Measurements from ENCODE around the gene TBC1D14.

The TBC1D14 gene

DNA sequence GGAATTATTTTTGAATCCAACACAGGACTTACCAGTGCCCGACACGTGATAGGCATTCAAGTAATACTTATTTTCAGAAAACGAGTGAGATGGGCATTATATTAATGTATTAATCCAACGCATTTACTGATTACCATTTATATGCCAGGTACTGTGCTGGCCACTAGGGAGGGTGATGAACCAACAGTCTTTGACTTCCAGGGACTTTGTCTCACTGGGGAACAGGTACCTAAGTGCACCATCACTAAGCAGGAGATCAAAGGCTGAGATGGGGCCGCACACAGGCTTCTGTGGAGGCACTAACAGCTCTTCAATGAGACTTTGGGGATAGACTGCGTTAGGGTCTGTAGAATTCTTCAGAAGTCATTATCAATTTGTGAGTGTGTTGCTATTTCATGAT, 127.8 kb downstream of the TBC1D14 start:
- no peak for DNase-seq (ENCODE audit: insufficient read length, low spot score)
- TF ChIP-seq, protein P1, sequence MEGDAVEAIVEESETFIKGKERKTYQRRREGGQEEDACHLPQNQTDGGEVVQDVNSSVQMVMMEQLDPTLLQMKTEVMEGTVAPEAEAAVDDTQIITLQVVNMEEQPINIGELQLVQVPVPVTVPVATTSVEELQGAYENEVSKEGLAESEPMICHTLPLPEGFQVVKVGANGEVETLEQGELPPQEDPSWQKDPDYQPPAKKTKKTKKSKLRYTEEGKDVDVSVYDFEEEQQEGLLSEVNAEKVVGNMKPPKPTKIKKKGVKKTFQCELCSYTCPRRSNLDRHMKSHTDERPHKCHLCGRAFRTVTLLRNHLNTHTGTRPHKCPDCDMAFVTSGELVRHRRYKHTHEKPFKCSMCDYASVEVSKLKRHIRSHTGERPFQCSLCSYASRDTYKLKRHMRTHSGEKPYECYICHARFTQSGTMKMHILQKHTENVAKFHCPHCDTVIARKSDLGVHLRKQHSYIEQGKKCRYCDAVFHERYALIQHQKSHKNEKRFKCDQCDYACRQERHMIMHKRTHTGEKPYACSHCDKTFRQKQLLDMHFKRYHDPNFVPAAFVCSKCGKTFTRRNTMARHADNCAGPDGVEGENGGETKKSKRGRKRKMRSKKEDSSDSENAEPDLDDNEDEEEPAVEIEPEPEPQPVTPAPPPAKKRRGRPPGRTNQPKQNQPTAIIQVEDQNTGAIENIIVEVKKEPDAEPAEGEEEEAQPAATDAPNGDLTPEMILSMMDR (IDR thresholded peaks at IDR 0.05; ENCODE audit: insufficient read depth, missing control alignments) = peak; percentile 5
- no peak for FAIRE-seq

DNA sequence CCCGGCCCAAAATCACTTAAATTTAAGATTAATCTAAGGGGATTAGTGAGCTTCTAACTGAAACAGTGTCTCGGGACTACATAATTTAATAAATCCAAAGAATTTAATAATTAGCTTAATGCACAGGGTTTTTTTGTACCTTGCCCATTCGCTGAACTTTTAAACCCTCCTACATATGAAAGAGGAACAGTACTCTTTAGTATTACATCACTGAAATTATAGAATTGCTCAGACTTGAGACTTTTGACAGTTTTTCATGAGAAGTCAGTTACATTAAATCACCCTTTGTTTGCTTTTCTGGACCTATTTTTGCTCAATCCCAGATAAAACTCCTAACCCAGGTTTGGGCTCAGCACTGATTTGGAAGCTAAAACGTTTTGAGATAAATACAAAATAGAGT, 131.1 kb downstream of the TBC1D14 start:
- DNase-seq (ENCODE audit: insufficient read length, low spot score) = no peak
- TF ChIP-seq, protein P1 (IDR thresholded peaks at IDR 0.05; ENCODE audit: insufficient read depth, missing control alignments) = no peak

DNA sequence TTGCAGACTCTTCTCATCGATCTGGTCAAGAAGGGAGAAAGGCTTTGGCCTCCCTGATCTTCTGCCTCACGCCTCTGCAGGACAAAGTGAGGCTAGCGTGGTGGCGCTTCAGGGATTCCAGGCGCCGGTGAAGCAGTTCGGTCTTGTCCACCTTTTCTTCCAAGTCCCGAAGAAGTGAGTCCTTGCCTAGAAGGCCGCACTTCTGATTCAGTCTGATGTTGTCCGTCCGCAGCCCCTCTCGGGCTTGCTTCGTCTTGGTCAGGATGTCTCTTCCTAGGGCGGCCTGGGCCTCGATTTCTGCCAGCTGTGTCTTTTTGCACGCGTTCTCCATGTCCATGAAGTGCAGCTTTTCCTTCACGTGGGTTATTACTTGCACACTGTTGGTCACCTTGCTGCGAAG, 131.6 kb downstream of the TBC1D14 start:
- TF ChIP-seq, protein P1 (IDR thresholded peaks at IDR 0.05; ENCODE audit: insufficient read depth, missing control alignments) = no peak
- DNase-seq (ENCODE audit: insufficient read length, low spot score) (no peak), FAIRE-seq (no peak)

More for the DNA sequence above, 131.1 kb downstream of the TBC1D14 start:
- no peak for FAIRE-seq

DNA sequence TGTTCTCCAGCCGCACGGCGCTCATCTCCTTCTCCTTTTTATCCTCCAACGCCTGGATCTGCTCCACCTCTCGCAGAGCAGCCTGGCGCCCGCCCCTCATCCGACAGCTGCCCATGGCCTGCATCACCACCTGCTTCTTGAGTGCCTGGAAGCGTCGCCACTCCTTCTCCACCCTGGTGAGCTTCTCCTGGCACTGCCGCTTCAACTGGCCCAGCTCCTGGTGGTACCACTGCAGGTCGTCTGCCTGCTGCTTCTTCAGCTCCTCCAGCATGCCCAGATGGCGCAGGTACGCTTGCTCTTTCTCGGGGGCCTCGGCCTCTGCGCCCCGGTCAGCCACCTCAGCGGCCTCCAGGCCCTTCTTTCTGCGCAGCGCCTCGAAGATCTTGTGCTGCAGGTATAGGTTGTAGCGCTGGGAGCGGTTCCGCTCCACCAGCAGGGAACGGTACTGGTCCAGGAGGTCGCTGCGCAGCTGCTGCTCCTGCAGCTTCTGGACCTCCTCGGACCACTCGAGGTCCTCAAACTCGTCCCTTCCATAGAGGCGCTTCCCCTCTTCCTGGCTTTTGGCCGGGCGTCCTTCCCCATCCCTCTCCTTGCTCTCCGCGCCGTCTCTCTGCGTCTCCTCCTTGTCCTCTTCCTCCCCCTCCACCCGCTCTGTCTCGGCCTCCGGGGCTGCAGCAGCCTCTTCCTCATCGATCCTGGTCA, 132.3 kb downstream of the TBC1D14 start:
- DNase-seq (ENCODE audit: insufficient read length, low spot score) (no peak), FAIRE-seq (no peak)
- TF ChIP-seq, protein P1 (IDR thresholded peaks at IDR 0.05; ENCODE audit: insufficient read depth, missing control alignments) = no peak

DNA sequence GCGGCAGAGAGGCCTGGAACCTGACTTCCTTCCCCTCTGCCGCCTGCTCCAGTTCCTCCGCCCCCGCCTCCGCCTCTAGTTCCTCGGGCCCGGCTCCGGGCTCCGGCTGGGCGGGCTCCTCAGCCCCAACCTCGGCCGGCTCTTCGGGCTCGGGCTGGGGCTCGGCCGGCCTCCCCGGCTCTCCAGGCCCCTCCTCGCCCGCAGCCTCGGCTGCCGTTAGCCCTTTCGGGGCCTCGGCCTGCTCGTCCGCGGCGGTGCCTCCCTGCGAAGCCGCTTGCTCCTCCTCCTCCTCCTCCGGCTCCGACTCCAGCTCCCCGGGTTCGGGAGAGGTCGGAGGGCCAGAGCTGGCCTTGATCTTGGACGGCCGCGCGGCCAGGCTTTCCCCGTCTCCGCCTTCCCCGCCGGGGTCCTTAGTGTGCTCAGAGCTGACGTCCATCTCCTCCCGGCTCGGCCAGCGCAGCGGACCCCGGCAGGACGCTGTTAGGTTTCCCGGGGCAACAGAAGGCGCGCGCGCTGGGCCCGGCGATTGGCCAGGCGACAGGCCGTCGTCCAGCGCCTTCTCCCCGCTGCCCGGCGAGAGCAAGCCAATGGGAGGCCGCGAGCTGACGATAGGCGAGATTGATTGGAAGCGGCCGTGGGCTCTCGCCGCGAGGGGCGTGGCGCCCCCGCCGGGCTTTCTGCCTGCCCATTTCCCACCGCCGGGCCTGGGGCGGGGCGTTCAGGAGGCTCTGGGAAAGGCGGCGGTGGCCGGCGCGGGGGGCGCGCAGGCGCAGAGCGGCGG, 133.1 kb downstream of the TBC1D14 start:
- peak; percentile 97 for DNase-seq (ENCODE audit: insufficient read length, low spot score)
- TF ChIP-seq, protein P1 (IDR thresholded peaks at IDR 0.05; ENCODE audit: insufficient read depth, missing control alignments) = peak; percentile 35
- no peak for FAIRE-seq

DNA sequence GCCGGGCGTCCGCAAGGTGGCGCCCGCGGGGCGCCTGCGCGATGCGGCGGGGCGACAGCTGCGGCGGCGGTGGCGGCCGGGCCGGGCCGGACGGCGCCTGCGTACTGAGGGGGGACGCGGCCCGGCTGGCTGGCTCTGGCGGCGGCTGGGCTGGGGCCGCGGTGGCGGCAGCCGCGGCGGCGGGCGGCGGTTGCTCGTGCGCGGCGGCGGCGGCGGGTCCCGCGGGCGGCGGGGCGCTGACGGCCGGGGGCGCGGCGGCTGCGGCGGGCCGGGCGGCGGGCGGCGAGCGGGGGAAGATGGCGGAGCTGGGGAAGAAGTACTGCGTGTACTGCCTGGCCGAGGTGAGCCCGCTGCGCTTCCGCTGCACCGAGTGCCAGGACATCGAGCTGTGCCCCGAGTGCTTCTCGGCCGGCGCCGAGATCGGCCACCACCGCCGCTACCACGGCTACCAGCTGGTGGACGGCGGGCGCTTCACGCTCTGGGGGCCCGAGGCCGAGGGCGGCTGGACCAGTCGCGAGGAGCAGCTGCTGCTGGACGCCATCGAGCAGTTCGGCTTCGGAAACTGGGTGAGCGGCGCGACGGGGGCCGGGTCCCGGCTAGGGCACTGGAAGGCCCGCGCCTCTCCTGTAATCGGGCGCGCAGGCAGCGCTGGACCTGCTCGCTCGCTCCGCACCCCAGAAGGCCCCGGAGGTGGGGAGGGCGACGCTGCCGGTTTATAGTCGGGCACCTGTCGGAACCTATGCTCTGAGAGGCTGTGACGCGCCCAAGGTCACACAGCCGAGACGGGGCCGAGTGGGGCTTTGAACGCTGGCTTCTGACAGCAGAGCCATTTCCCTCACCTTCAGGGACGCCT, 133.9 kb downstream of the TBC1D14 start, which contains the start of gene TADA2B:
Gene TADA2B (plus strand): TSS at position 89 of the 853 bp plus-strand sequence. CDS start 208 bp downstream, at position 297.
- FAIRE-seq = no peak
- TF ChIP-seq, protein P1 (IDR thresholded peaks at IDR 0.05; ENCODE audit: insufficient read depth, missing control alignments) = no peak
- peak; percentile 45 for DNase-seq (ENCODE audit: insufficient read length, low spot score)
